ENCODE measurements around the gene COL4A2.

The COL4A2 gene

GRCh38 chr13:110348309-110349105, 41.4 kb downstream of the COL4A2 start:
- TF ChIP-seq EZH2 (IDR thresholded peaks at IDR 0.05) (no peak), FOXP2 (optimal IDR thresholded peaks at IDR 0.05; ENCODE audit: control extremely low read depth, extremely low read length, insufficient read depth) (no peak), POLR2AphosphoS5 (IDR thresholded peaks at IDR 0.05; ENCODE audit: borderline replicate concordance, low read depth, low read length) (no peak)
- no peak overlapping the region for H3K9ac ChIP-seq (ENCODE audit: insufficient read length)
- H3K27ac ChIP-seq, result no peak overlapping the region
- H3K36me3 ChIP-seq (ENCODE audit: insufficient read depth, low read length), result no peaks in the 10 kb centered on the region
- no peak for DNase-seq (ENCODE audit: low read depth, low spot score)
- H3K9me3 ChIP-seq (ENCODE audit: low read depth, low read length), result no peaks in the 10 kb centered on the region
- H3K4me3 ChIP-seq, result no peak overlapping the region

GRCh38 chr13:110349239-110349638, 42.2 kb downstream of the COL4A2 start:
- no peak overlapping the region for H3K27ac ChIP-seq
- TF ChIP-seq POLR2AphosphoS5 (IDR thresholded peaks at IDR 0.05; ENCODE audit: borderline replicate concordance, low read depth, low read length) (no peak), FOXP2 (optimal IDR thresholded peaks at IDR 0.05; ENCODE audit: control extremely low read depth, extremely low read length, insufficient read depth) (no peak), EZH2 (IDR thresholded peaks at IDR 0.05) (no peak)
- DNase-seq (ENCODE audit: low read depth, low spot score), result no peak

GRCh38 chr13:110350049-110350448, 43.0 kb downstream of the COL4A2 start:
- H3K4me3 ChIP-seq, result no peak overlapping the region
- H3K36me3 ChIP-seq (ENCODE audit: insufficient read depth, low read length), result no peaks in the 10 kb centered on the region
- H3K9ac ChIP-seq (ENCODE audit: insufficient read length), result no peak overlapping the region
- TF ChIP-seq POLR2AphosphoS5 (IDR thresholded peaks at IDR 0.05; ENCODE audit: borderline replicate concordance, low read depth, low read length) (no peak), EZH2 (IDR thresholded peaks at IDR 0.05) (no peak), FOXP2 (optimal IDR thresholded peaks at IDR 0.05; ENCODE audit: control extremely low read depth, extremely low read length, insufficient read depth) (no peak)
- no peak overlapping the region for H3K27ac ChIP-seq
- DNase-seq (ENCODE audit: low read depth, low spot score), result no peak
- H3K9me3 ChIP-seq (ENCODE audit: low read depth, low read length), result no peaks in the 10 kb centered on the region

More at GRCh38 chr13:110349239-110349638, 42.2 kb downstream of the COL4A2 start:
- H3K9me3 ChIP-seq (ENCODE audit: low read depth, low read length), result no peaks in the 10 kb centered on the region
- no peak overlapping the region for H3K9ac ChIP-seq (ENCODE audit: insufficient read length)
- H3K36me3 ChIP-seq (ENCODE audit: insufficient read depth, low read length), result no peaks in the 10 kb centered on the region
- H3K4me3 ChIP-seq, result no peak overlapping the region

GRCh38 chr13:110350509-110350908, 43.4 kb downstream of the COL4A2 start:
- DNase-seq (ENCODE audit: low read depth, low spot score), result no peak
- Histone ChIP-seq H3K4me3 (no peak overlapping the region), H3K9ac (ENCODE audit: insufficient read length) (no peak overlapping the region), H3K27ac (no peak overlapping the region), H3K36me3 (ENCODE audit: insufficient read depth, low read length) (no peaks in the 10 kb centered on the region), H3K9me3 (ENCODE audit: low read depth, low read length) (no peaks in the 10 kb centered on the region)
- TF ChIP-seq FOXP2 (optimal IDR thresholded peaks at IDR 0.05; ENCODE audit: control extremely low read depth, extremely low read length, insufficient read depth), result no peak
- TF ChIP-seq EZH2 (IDR thresholded peaks at IDR 0.05), result no peak
- TF ChIP-seq POLR2AphosphoS5 (IDR thresholded peaks at IDR 0.05; ENCODE audit: borderline replicate concordance, low read depth, low read length), result no peak

GRCh38 chr13:110351636-110352420, 44.7 kb downstream of the COL4A2 start:
- Histone ChIP-seq H3K27ac (no peak overlapping the region), H3K9ac (ENCODE audit: insufficient read length) (no peak overlapping the region), H3K36me3 (ENCODE audit: insufficient read depth, low read length) (no peaks in the 10 kb centered on the region), H3K9me3 (ENCODE audit: low read depth, low read length) (no peaks in the 10 kb centered on the region), H3K4me3 (no peak overlapping the region)
- DNase-seq (ENCODE audit: low read depth, low spot score), result no peak
- TF ChIP-seq POLR2AphosphoS5 (IDR thresholded peaks at IDR 0.05; ENCODE audit: borderline replicate concordance, low read depth, low read length) (no peak), FOXP2 (optimal IDR thresholded peaks at IDR 0.05; ENCODE audit: control extremely low read depth, extremely low read length, insufficient read depth) (no peak), EZH2 (IDR thresholded peaks at IDR 0.05) (no peak)

GRCh38 chr13:110352735-110353134, 45.7 kb downstream of the COL4A2 start:
- DNase-seq (ENCODE audit: low read depth, low spot score), result no peak
- no peak overlapping the region for H3K27ac ChIP-seq
- no peak overlapping the region for H3K4me3 ChIP-seq
- H3K36me3 ChIP-seq (ENCODE audit: insufficient read depth, low read length), result no peaks in the 10 kb centered on the region
- H3K9ac ChIP-seq (ENCODE audit: insufficient read length), result no peak overlapping the region
- no peak for TF ChIP-seq POLR2AphosphoS5 (IDR thresholded peaks at IDR 0.05; ENCODE audit: borderline replicate concordance, low read depth, low read length)
- TF ChIP-seq EZH2 (IDR thresholded peaks at IDR 0.05), result no peak
- TF ChIP-seq FOXP2 (optimal IDR thresholded peaks at IDR 0.05; ENCODE audit: control extremely low read depth, extremely low read length, insufficient read depth), result no peak
- no peaks in the 10 kb centered on the region for H3K9me3 ChIP-seq (ENCODE audit: low read depth, low read length)

GRCh38 chr13:110353339-110353977, 46.4 kb downstream of the COL4A2 start:
- Histone ChIP-seq H3K36me3 (ENCODE audit: insufficient read depth, low read length) (peaks cover 3% of the 10 kb centered on the region; the same call in 1 of the 2 replicates), H3K9ac (ENCODE audit: insufficient read length) (no peak overlapping the region), H3K4me3 (no peak overlapping the region), H3K27ac (no peak overlapping the region), H3K9me3 (ENCODE audit: low read depth, low read length) (no peaks in the 10 kb centered on the region)
- TF ChIP-seq POLR2AphosphoS5 (IDR thresholded peaks at IDR 0.05; ENCODE audit: borderline replicate concordance, low read depth, low read length) (no peak), FOXP2 (optimal IDR thresholded peaks at IDR 0.05; ENCODE audit: control extremely low read depth, extremely low read length, insufficient read depth) (no peak), EZH2 (IDR thresholded peaks at IDR 0.05) (no peak)
- DNase-seq (ENCODE audit: low read depth, low spot score), result no peak

- no peak overlapping the region for H3K4me3 ChIP-seq
- DNase-seq (ENCODE audit: low read depth, low spot score), result no peak
- peaks cover 6% of the 10 kb centered on the region; the same call in 1 of the 2 replicates for H3K36me3 ChIP-seq (ENCODE audit: insufficient read depth, low read length)
- TF ChIP-seq POLR2AphosphoS5 (IDR thresholded peaks at IDR 0.05; ENCODE audit: borderline replicate concordance, low read depth, low read length) (no peak), FOXP2 (optimal IDR thresholded peaks at IDR 0.05; ENCODE audit: control extremely low read depth, extremely low read length, insufficient read depth) (no peak), EZH2 (IDR thresholded peaks at IDR 0.05) (no peak)
- H3K9me3 ChIP-seq (ENCODE audit: low read depth, low read length), result no peaks in the 10 kb centered on the region
- H3K27ac ChIP-seq, result no peak overlapping the region
- no peak overlapping the region for H3K9ac ChIP-seq (ENCODE audit: insufficient read length)
These were observed 47.1 kb downstream of the COL4A2 start for GRCh38 chr13:110354123-110354627.
